ENCODE measurements around the gene MATCAP1. TPM values are rescaled to one million over a fixed set of nuclear protein-coding genes. Genes with fewer than 3 reads are reported as not detected.

Gene MATCAP1
- total RNA-seq (21.8 and 28.4 TPM in 2 replicates), polyA plus RNA-seq (12.7 and 16.6 TPM in 2 replicates), polyA minus RNA-seq (ENCODE audit: low replicate concordance) (13.9 and 16.7 TPM in 2 replicates)
- polyA plus RNA-seq (2012): 11.6 and 14.2 TPM in 2 replicates

- Histone ChIP-seq H3K9me3 (ENCODE audit: control insufficient read depth, insufficient read depth, low read depth, low read length) (no peaks in the 10 kb centered on the region), H3K79me2 (ENCODE audit: control insufficient read depth, insufficient read depth, low read length) (peaks cover 9% of the 10 kb centered on the region), H3K4me2 (ENCODE audit: extremely low read depth, insufficient read depth, low read length) (peak within 1 kb of the TSS; percentile 84), H3K27ac (ENCODE audit: insufficient read depth, low read length) (peak within 1 kb of the TSS; percentile 98), H4K20me1 (ENCODE audit: control insufficient read depth, extremely low read depth, insufficient read depth, low read length) (no peaks in the 10 kb centered on the region), H3K9ac (ENCODE audit: insufficient read depth, low read length) (peak within 1 kb of the TSS; percentile 96), H3K27me3 (ENCODE audit: control insufficient read depth, insufficient read depth, low read length) (no peaks in the 10 kb centered on the region), H3K36me3 (ENCODE audit: control insufficient read depth, insufficient read depth, low read length) (peaks cover 5% of the 10 kb centered on the region), H3K4me1 (ENCODE audit: control insufficient read depth, extremely low read depth, insufficient read depth, low read length) (peaks cover 24% of the 10 kb centered on the region), H2AFZ (ENCODE audit: low read length) (peak within 1 kb of the TSS; percentile 75), H3K4me3 (replicated peaks in 1 of 4; ENCODE audit: control extremely low read depth in 1 of 4, insufficient read depth in 1 of 4, low read depth in 3 of 4, low read length in 4 of 4) (peak within 1 kb of the TSS; percentile 55 to 89 (median 65))
- DNase-seq (ENCODE audit: low read depth in 2 of 2): peak; percentile 98
- TF ChIP-seq EZH2 (IDR thresholded peaks at IDR 0.05; ENCODE audit: low read length, missing control alignments): no peak
- TF ChIP-seq, protein P1, sequence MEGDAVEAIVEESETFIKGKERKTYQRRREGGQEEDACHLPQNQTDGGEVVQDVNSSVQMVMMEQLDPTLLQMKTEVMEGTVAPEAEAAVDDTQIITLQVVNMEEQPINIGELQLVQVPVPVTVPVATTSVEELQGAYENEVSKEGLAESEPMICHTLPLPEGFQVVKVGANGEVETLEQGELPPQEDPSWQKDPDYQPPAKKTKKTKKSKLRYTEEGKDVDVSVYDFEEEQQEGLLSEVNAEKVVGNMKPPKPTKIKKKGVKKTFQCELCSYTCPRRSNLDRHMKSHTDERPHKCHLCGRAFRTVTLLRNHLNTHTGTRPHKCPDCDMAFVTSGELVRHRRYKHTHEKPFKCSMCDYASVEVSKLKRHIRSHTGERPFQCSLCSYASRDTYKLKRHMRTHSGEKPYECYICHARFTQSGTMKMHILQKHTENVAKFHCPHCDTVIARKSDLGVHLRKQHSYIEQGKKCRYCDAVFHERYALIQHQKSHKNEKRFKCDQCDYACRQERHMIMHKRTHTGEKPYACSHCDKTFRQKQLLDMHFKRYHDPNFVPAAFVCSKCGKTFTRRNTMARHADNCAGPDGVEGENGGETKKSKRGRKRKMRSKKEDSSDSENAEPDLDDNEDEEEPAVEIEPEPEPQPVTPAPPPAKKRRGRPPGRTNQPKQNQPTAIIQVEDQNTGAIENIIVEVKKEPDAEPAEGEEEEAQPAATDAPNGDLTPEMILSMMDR (conservative IDR thresholded peaks at IDR 0.05 in 1 of 2, IDR thresholded peaks at IDR 0.05 in 1 of 2; ENCODE audit: low read depth in 1 of 2, low read length in 2 of 2): no peak
These were observed at the start of gene MATCAP1 for GRCh38 chr16:67183627-67184452. MATCAP1 (minus strand) TSS chr16:67183963; CDS start chr16:67180610, 3,353 bp downstream.

DNA sequence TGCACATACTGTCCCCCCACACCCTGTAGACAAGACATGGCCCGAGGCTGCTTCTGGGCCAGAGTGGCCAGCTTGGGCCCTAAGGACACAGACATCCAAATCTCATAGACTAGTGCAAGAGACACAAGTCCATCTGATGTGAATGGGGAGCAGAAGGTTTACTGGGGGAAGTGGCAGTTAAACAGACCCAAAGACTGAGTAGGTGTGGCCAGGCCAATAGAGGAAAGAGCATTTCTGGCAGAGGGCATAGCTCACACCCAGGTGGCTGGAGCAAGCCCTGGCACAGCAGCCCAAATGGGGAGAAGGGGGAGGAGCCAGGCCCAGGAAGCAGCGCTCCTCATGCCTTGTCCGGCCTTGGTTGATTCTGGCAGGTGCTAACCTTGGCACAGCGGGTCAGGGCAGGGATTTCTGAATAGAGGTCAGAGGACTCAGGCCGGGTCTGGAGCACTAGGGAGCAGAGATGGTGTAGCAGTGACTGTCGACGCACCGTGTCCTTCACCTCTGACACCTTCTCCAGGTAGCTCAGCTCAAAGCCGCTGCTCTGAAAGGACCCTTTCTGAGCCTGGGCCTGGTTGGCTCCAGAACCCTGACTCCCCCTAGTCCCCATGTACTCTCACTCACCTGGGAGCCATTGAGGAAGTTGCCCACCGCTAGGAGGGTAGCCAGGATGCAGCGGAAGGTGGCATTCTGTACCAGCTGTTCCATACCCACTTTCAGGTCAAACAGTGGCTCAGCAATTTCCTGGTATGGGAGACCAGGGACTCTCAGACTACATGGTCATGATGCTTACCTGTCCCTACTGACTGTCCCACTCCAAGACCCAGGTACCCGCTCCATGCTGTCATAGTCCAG is 47.3 kb upstream of the MATCAP1 start:
- Histone ChIP-seq H3K9me3 (ENCODE audit: control insufficient read depth, insufficient read depth, low read depth, low read length) (no peaks in the 10 kb centered on the region), H3K36me3 (ENCODE audit: control insufficient read depth, insufficient read depth, low read length) (peaks cover 48% of the 10 kb centered on the region), H3K27ac (ENCODE audit: insufficient read depth, low read length) (no peak overlapping the region), H3K4me1 (ENCODE audit: control insufficient read depth, extremely low read depth, insufficient read depth, low read length) (peaks cover 2% of the 10 kb centered on the region), H3K9ac (ENCODE audit: insufficient read depth, low read length) (no peak overlapping the region), H3K4me2 (ENCODE audit: extremely low read depth, insufficient read depth, low read length) (no peak overlapping the region), H4K20me1 (ENCODE audit: control insufficient read depth, extremely low read depth, insufficient read depth, low read length) (no peaks in the 10 kb centered on the region), H2AFZ (ENCODE audit: low read length) (no peak overlapping the region), H3K4me3 (replicated peaks in 1 of 4; ENCODE audit: control extremely low read depth in 1 of 4, insufficient read depth in 1 of 4, low read depth in 3 of 4, low read length in 4 of 4) (no peak overlapping the region), H3K27me3 (ENCODE audit: control insufficient read depth, insufficient read depth, low read length) (no peaks in the 10 kb centered on the region), H3K79me2 (ENCODE audit: control insufficient read depth, insufficient read depth, low read length) (peaks cover 19% of the 10 kb centered on the region)
- no peak for DNase-seq (ENCODE audit: low read depth in 2 of 2)
- TF ChIP-seq, protein P1 (conservative IDR thresholded peaks at IDR 0.05 in 1 of 2, IDR thresholded peaks at IDR 0.05 in 1 of 2; ENCODE audit: low read depth in 1 of 2, low read length in 2 of 2): no peak
- TF ChIP-seq EZH2 (IDR thresholded peaks at IDR 0.05; ENCODE audit: low read length, missing control alignments): no peak

Measured in fibroblast of lung (primary cell).